GM10248 (cell line): ENCODE results near the gene SH3PXD2A.

Experiments used
- CTCF ChIA-PET: fragments of 300-600 bp; sonication (Branson Sonifier 250); formaldehyde crosslinking; extraction: SDS; loops from one replicate; lab custom pipeline; 2021; ENCODE audit warnings: antibody characterized with exemption; lab: Yijun Ruan, JAX
- POLR2A ChIA-PET: fragments of 350-650 bp; sonication (Branson Sonifier 250); formaldehyde crosslinking; extraction: SDS; loops from one replicate; lab custom pipeline; 2020; ENCODE audit warnings: antibody characterized with exemption; lab: Yijun Ruan, JAX
- DNase-seq: peaks from one replicate; pipeline ENCODE4 v3.0.0; 2012; ENCODE audit errors: extremely low spot score
- TF ChIP-seq, protein P1 (sequence below): IDR thresholded peaks from 2 replicates; pipeline ENCODE4 v1.5.1; 2012; ENCODE audit warnings: mild to moderate bottlenecking, low read depth; ENCODE audit errors: extremely low read depth, missing control alignments, control extremely low read depth

Gene SH3PXD2A

GRCh38 chr10:103651333-103651732, 204.0 kb downstream of the SH3PXD2A start:
- TF ChIP-seq, protein P1, sequence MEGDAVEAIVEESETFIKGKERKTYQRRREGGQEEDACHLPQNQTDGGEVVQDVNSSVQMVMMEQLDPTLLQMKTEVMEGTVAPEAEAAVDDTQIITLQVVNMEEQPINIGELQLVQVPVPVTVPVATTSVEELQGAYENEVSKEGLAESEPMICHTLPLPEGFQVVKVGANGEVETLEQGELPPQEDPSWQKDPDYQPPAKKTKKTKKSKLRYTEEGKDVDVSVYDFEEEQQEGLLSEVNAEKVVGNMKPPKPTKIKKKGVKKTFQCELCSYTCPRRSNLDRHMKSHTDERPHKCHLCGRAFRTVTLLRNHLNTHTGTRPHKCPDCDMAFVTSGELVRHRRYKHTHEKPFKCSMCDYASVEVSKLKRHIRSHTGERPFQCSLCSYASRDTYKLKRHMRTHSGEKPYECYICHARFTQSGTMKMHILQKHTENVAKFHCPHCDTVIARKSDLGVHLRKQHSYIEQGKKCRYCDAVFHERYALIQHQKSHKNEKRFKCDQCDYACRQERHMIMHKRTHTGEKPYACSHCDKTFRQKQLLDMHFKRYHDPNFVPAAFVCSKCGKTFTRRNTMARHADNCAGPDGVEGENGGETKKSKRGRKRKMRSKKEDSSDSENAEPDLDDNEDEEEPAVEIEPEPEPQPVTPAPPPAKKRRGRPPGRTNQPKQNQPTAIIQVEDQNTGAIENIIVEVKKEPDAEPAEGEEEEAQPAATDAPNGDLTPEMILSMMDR = no peak
- ChIA-PET CTCF (no interaction called here), POLR2A (no interaction called here)
- DNase-seq = no peak

- TF ChIP-seq, protein P1 = no peak
- no peak for DNase-seq
- POLR2A ChIA-PET = no interaction called here
- CTCF ChIA-PET = interaction anchor here (0.9 to 1.2 kb wide), 3 partner anchors 10 to 36 kb away, joined by 3 to 6 read pairs (median 4); no protein-coding TSS in a partner anchor
These were observed 205.5 kb downstream of the SH3PXD2A start for GRCh38 chr10:103649654-103650423.

GRCh38 chr10:103648636-103649532, 206.5 kb downstream of the SH3PXD2A start:
- no peak for DNase-seq
- TF ChIP-seq, protein P1 = no peak
- ChIA-PET CTCF (interaction anchor here (0.9 to 1.2 kb wide), 4 partner anchors 11 to 37 kb away, joined by 3 to 6 read pairs (median 3); no protein-coding TSS in a partner anchor), POLR2A (no interaction called here)

GRCh38 chr10:103648251-103648635, 207.1 kb downstream of the SH3PXD2A start:
- ChIA-PET POLR2A (no interaction called here), CTCF (interaction anchor here (1.1 kb wide), 1 partner anchor 11 kb away, joined by 3 read pairs; no protein-coding TSS in a partner anchor)
- no peak for DNase-seq
- TF ChIP-seq, protein P1 = no peak

DNA sequence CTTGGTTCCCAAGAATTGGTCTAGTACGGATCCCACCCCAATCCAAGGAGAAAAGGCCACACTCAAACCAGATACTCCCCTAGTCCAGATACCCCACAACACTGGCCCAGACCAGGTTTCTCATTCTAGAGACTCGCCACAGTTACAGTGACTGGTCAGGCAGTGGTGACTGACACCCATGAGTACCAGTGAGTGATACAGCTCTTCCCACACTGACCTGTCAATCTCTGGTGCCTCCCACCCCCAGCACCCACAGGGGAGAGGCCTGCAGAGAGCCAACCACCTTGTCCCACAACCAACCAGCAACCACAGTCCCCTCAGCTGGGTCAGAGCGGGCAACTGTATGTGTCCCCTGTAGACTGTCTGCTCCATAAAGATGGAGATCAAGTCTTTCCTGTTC, 209.1 kb downstream of the SH3PXD2A start:
- no peak for DNase-seq
- TF ChIP-seq, protein P1 = no peak
- CTCF ChIA-PET = interaction anchor here (1.3 kb wide), 1 partner anchor 11 kb away, joined by 8 read pairs; no protein-coding TSS in a partner anchor
- POLR2A ChIA-PET = no interaction called here

- DNase-seq = no peak
- TF ChIP-seq, protein P1 = no peak
- POLR2A ChIA-PET = no interaction called here
- CTCF ChIA-PET = interaction anchor here (0.9 to 1.8 kb wide), 5 partner anchors 12 to 52 kb away, joined by 3 to 8 read pairs (median 3); no protein-coding TSS in a partner anchor
These were observed 210.0 kb downstream of the SH3PXD2A start for GRCh38 chr10:103645141-103646054.
